Measurements from ENCODE around the gene STOX2.

The STOX2 gene

GRCh38 chr4:183887351-183887750 lies 17.8 kb upstream of the STOX2 start:
- no peak for ATAC-seq
- TF ChIP-seq ARNTL (CRISPR knock-in tag; IDR thresholded peaks at IDR 0.05; ENCODE audit: borderline replicate concordance, low read depth) = no peak
- no peak for TF ChIP-seq TSHZ2 (CRISPR knock-in tag; IDR thresholded peaks at IDR 0.05)
- TF ChIP-seq POU6F1 (CRISPR knock-in tag; IDR thresholded peaks at IDR 0.05; ENCODE audit: borderline replicate concordance, low read depth) = no peak
- no peak for TF ChIP-seq ZFP30 (CRISPR knock-in tag; IDR thresholded peaks at IDR 0.05)
- TF ChIP-seq ZNF8 (CRISPR knock-in tag; IDR thresholded peaks at IDR 0.05) = no peak
- TF ChIP-seq ISL1 (CRISPR knock-in tag; IDR thresholded peaks at IDR 0.05) = no peak
- TF ChIP-seq ESRRG (CRISPR knock-in tag; IDR thresholded peaks at IDR 0.05) = no peak
- TF ChIP-seq OSR1 (CRISPR knock-in tag; IDR thresholded peaks at IDR 0.05) = no peak
- TF ChIP-seq CREB5 (CRISPR knock-in tag; IDR thresholded peaks at IDR 0.05; ENCODE audit: low read depth) = no peak
- no peak for TF ChIP-seq ZNF70 (CRISPR knock-in tag; IDR thresholded peaks at IDR 0.05)
- TF ChIP-seq ZFP3 (CRISPR knock-in tag; IDR thresholded peaks at IDR 0.05) = no peak
- TF ChIP-seq ZNF565 (CRISPR knock-in tag; conservative IDR thresholded peaks at IDR 0.05; ENCODE audit: low read depth) = no peak
- TF ChIP-seq TCF4 (CRISPR knock-in tag; IDR thresholded peaks at IDR 0.05; ENCODE audit: borderline replicate concordance) = no peak
- TF ChIP-seq CSDC2 (CRISPR knock-in tag; IDR thresholded peaks at IDR 0.05) = no peak
- no peak for TF ChIP-seq SNAI2 (CRISPR knock-in tag; IDR thresholded peaks at IDR 0.05)
- TF ChIP-seq GLIS3 (CRISPR knock-in tag; IDR thresholded peaks at IDR 0.05) = no peak
- TF ChIP-seq TOX (CRISPR knock-in tag; IDR thresholded peaks at IDR 0.05; ENCODE audit: borderline replicate concordance) = no peak
- TF ChIP-seq RARB (CRISPR knock-in tag; IDR thresholded peaks at IDR 0.05) = no peak
- no peak for TF ChIP-seq BACH2 (CRISPR knock-in tag; IDR thresholded peaks at IDR 0.05; ENCODE audit: borderline replicate concordance)

- ATAC-seq = no peak
- TF ChIP-seq ZNF565 (CRISPR knock-in tag; conservative IDR thresholded peaks at IDR 0.05; ENCODE audit: low read depth) (no peak), ISL1 (CRISPR knock-in tag; IDR thresholded peaks at IDR 0.05) (no peak), CSDC2 (CRISPR knock-in tag; IDR thresholded peaks at IDR 0.05) (no peak), ZFP3 (CRISPR knock-in tag; IDR thresholded peaks at IDR 0.05) (no peak), CREB5 (CRISPR knock-in tag; IDR thresholded peaks at IDR 0.05; ENCODE audit: low read depth) (no peak), ZFP30 (CRISPR knock-in tag; IDR thresholded peaks at IDR 0.05) (no peak), SNAI2 (CRISPR knock-in tag; IDR thresholded peaks at IDR 0.05) (no peak), TSHZ2 (CRISPR knock-in tag; IDR thresholded peaks at IDR 0.05) (no peak), ARNTL (CRISPR knock-in tag; IDR thresholded peaks at IDR 0.05; ENCODE audit: borderline replicate concordance, low read depth) (no peak), BACH2 (CRISPR knock-in tag; IDR thresholded peaks at IDR 0.05; ENCODE audit: borderline replicate concordance) (no peak), PPARA (CRISPR knock-in tag; IDR thresholded peaks at IDR 0.05; ENCODE audit: borderline replicate concordance) (no peak), OSR1 (CRISPR knock-in tag; IDR thresholded peaks at IDR 0.05) (no peak), POU6F1 (CRISPR knock-in tag; IDR thresholded peaks at IDR 0.05; ENCODE audit: borderline replicate concordance, low read depth) (no peak), ESRRG (CRISPR knock-in tag; IDR thresholded peaks at IDR 0.05) (no peak), ZNF8 (CRISPR knock-in tag; IDR thresholded peaks at IDR 0.05) (no peak), PATZ1 (CRISPR knock-in tag; IDR thresholded peaks at IDR 0.05; ENCODE audit: borderline replicate concordance) (no peak)
Measured at GRCh38 chr4:183888564-183888963, 16.5 kb upstream of the STOX2 start.

All from SK-N-SH treated with all-trans-retinoic acid at 6 μM for 48 hours (cell line).